ENCODE results near the gene GALNTL6. TPM values are rescaled to one million over a fixed set of nuclear protein-coding genes. Genes with fewer than 3 reads are reported as not detected.
"Not testable (repeated sequence)": the region's sequence is repeated elsewhere in the genome, so short reads cannot be mapped to it uniquely, and the experiment has no call there.

The GALNTL6 gene
- total RNA-seq, 1 experiment from 2014 or later, result not detected

DNA sequence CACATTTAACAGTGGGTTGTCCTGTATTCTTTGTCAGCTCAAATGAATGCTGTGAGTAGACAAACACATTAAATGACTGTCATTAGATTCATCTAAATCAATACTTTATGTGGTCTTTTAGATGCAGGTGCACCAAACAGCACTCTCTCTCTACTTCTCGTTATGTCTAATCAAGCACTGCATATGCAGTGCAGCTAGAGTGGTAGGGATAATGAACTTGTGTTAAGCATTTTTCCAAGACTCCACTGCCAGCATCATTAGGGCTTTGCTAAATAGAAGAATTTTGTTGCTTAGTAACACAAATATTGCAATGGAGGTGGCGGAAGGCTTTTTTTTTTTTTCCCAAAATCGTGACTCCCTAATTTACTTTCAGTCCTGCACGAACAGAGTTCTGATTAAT, 908.5 kb downstream of the GALNTL6 start:
- ChIA-PET CTCF (interaction anchor here (0.6 kb wide), 1 partner anchor 105 kb away, joined by 4 read pairs; no protein-coding TSS in a partner anchor), POLR2A (interaction anchor here (0.6 kb wide), 1 partner anchor 238 kb away, joined by 3 read pairs; no protein-coding TSS in a partner anchor)
- Mint-ChIP-seq H3K27me3 (ENCODE audit: insufficient read depth, unreplicated experiment) (peaks cover 22% of the 10 kb centered on the region), H3K4me1 (ENCODE audit: insufficient read depth, unreplicated experiment) (peaks cover 6% of the 10 kb centered on the region), H3K36me3 (ENCODE audit: insufficient read depth, unreplicated experiment) (no peaks in the 10 kb centered on the region), H3K9me3 (ENCODE audit: unreplicated experiment) (no peaks in the 10 kb centered on the region), H3K4me3 (ENCODE audit: unreplicated experiment) (no peak overlapping the region), H3K27ac (ENCODE audit: low read depth, unreplicated experiment) (no peak overlapping the region)
- DNase-seq (ENCODE audit: unreplicated experiment), result no peak
- no TSS peak for BruUV-seq (replicated peaks)
- TF ChIP-seq, protein P1, sequence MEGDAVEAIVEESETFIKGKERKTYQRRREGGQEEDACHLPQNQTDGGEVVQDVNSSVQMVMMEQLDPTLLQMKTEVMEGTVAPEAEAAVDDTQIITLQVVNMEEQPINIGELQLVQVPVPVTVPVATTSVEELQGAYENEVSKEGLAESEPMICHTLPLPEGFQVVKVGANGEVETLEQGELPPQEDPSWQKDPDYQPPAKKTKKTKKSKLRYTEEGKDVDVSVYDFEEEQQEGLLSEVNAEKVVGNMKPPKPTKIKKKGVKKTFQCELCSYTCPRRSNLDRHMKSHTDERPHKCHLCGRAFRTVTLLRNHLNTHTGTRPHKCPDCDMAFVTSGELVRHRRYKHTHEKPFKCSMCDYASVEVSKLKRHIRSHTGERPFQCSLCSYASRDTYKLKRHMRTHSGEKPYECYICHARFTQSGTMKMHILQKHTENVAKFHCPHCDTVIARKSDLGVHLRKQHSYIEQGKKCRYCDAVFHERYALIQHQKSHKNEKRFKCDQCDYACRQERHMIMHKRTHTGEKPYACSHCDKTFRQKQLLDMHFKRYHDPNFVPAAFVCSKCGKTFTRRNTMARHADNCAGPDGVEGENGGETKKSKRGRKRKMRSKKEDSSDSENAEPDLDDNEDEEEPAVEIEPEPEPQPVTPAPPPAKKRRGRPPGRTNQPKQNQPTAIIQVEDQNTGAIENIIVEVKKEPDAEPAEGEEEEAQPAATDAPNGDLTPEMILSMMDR (IDR thresholded peaks at IDR 0.05; ENCODE audit: unreplicated experiment), result no peak
- intact Hi-C loops (cut with micrococcal nuclease), result no loop called here

DNA sequence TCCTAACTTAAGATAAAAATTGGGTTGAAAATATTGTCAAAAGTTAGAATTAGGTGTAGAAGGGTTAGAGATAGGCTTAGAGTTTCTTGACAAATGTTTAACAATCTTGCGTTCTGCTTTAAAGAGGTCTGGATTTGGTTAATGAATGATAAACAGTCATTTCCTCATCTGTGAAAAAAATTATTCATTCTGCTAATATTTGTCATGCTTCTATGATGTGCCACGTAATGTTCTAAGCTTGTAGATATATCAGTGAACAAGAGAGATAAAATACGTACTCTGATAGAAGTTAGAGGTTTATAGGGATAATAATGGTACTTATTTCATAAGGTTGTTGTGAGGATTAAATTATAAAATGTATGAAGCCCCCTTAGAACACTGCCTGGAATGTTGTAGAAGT, 912.4 kb downstream of the GALNTL6 start:
- intact Hi-C loops (cut with micrococcal nuclease), result no loop called here
- ChIA-PET POLR2A (no interaction called here), CTCF (no interaction called here)
- Mint-ChIP-seq H3K27me3 (ENCODE audit: insufficient read depth, unreplicated experiment) (peaks cover 36% of the 10 kb centered on the region), H3K36me3 (ENCODE audit: insufficient read depth, unreplicated experiment) (no peaks in the 10 kb centered on the region), H3K4me3 (ENCODE audit: unreplicated experiment) (no peak overlapping the region), H3K27ac (ENCODE audit: low read depth, unreplicated experiment) (no peak overlapping the region), H3K4me1 (ENCODE audit: insufficient read depth, unreplicated experiment) (no peaks in the 10 kb centered on the region), H3K9me3 (ENCODE audit: unreplicated experiment) (peaks cover 8% of the 10 kb centered on the region)
- no peak for DNase-seq (ENCODE audit: unreplicated experiment)
- no TSS peak for BruUV-seq (replicated peaks)
- TF ChIP-seq, protein P1 (IDR thresholded peaks at IDR 0.05; ENCODE audit: unreplicated experiment), result no peak

DNA sequence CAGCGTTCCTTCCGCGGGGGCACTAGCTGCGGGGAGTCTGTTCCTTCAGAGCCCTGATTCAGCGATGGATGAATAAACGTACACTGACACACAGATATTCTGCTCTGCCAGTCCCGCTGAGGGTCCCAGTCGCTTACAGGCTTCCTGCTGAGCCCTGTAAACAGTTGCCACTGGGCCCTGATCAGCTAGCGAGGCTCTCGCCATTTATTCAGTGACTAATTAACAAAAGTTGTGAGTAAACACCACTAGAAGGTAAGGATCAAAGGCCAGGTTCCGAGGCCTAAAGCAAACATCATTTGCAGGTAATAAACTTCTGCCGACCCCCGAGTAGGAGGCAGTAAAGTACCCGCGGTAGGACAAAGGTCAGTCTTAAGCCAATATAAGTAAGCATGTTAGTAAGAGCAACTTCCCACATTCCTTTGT, 912.8 kb downstream of the GALNTL6 start:
- no peak for DNase-seq (ENCODE audit: unreplicated experiment)
- no TSS peak for BruUV-seq (replicated peaks)

DNA sequence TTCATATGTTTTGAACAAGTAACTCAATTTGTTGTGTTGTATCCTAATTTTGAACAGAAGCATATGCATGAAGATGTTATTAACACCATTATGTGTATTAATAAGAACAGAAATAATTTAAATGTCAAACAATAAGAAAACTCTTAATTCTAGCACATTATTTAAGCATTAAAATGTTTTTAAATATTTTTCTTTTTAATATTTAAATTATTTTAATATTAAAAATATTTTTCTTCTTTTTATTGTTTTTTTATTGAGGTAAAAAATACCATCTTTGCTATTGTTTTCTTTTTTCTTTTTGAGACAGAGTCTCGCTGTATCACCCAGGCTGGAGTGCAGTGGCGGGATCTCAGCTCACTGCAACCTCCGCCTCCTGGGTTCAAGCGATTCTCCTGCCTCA, 914.4 kb downstream of the GALNTL6 start:
- ChIA-PET CTCF (no interaction called here), POLR2A (no interaction called here)
- no TSS peak for BruUV-seq (replicated peaks)
- Mint-ChIP-seq H3K36me3 (ENCODE audit: insufficient read depth, unreplicated experiment) (no peaks in the 10 kb centered on the region), H3K4me3 (ENCODE audit: unreplicated experiment) (no peak overlapping the region), H3K9me3 (ENCODE audit: unreplicated experiment) (peaks cover 8% of the 10 kb centered on the region), H3K27me3 (ENCODE audit: insufficient read depth, unreplicated experiment) (peaks cover 39% of the 10 kb centered on the region), H3K27ac (ENCODE audit: low read depth, unreplicated experiment) (no peak overlapping the region), H3K4me1 (ENCODE audit: insufficient read depth, unreplicated experiment) (no peaks in the 10 kb centered on the region)
- DNase-seq (ENCODE audit: unreplicated experiment), result no peak
- TF ChIP-seq, protein P1 (IDR thresholded peaks at IDR 0.05; ENCODE audit: unreplicated experiment), result no peak
- intact Hi-C loops (cut with micrococcal nuclease), result no loop called here

More for the DNA sequence above, 912.8 kb downstream of the GALNTL6 start:
- H3K27ac Mint-ChIP-seq (ENCODE audit: low read depth, unreplicated experiment), result no peak overlapping the region
- CTCF ChIA-PET, result no interaction called here
- no peaks in the 10 kb centered on the region for H3K4me1 Mint-ChIP-seq (ENCODE audit: insufficient read depth, unreplicated experiment)
- no peaks in the 10 kb centered on the region for H3K36me3 Mint-ChIP-seq (ENCODE audit: insufficient read depth, unreplicated experiment)
- H3K9me3 Mint-ChIP-seq (ENCODE audit: unreplicated experiment), result peaks cover 8% of the 10 kb centered on the region
- H3K4me3 Mint-ChIP-seq (ENCODE audit: unreplicated experiment), result no peak overlapping the region
- TF ChIP-seq, protein P1 (IDR thresholded peaks at IDR 0.05; ENCODE audit: unreplicated experiment), result no peak
- peaks cover 40% of the 10 kb centered on the region for H3K27me3 Mint-ChIP-seq (ENCODE audit: insufficient read depth, unreplicated experiment)
- POLR2A ChIA-PET, result interaction anchor here (0.6 kb wide), 1 partner anchor 1679 kb away, joined by 3 read pairs; no protein-coding TSS in a partner anchor
- intact Hi-C loops (cut with micrococcal nuclease), result no loop called here

DNA sequence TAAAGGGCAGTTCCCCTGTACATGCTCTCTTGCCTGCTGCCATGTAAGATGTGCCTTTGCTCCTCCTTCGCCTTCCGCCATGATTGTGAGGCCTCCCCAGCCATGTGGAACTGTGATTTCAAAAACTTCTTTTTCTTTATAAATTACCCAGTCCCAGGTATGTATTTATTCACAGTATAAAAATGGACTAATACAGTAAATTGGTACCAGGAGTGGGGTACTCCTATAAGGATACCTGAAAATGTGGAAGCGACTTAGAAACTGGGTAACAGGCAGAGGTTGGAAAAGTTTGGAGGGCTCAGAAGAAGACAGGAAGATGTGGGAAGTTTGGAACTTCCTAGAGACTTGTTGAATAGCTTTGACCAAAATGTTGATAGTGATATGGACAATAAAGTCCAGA, 920.4 kb downstream of the GALNTL6 start:
- POLR2A ChIA-PET; H3K4me3 Mint-ChIP-seq (ENCODE audit: unreplicated experiment); H3K27ac Mint-ChIP-seq (ENCODE audit: low read depth, unreplicated experiment); BruUV-seq (replicated peaks); DNase-seq (ENCODE audit: unreplicated experiment); H3K36me3 Mint-ChIP-seq (ENCODE audit: insufficient read depth, unreplicated experiment); intact Hi-C loops (cut with micrococcal nuclease); CTCF ChIA-PET; H3K4me1 Mint-ChIP-seq (ENCODE audit: insufficient read depth, unreplicated experiment): not testable (repeated sequence)
- Mint-ChIP-seq H3K9me3 (ENCODE audit: unreplicated experiment) (peaks cover 36% of the 10 kb centered on the region), H3K27me3 (ENCODE audit: insufficient read depth, unreplicated experiment) (peaks cover 16% of the 10 kb centered on the region)
